Right lobe of liver (tissue), 6 donors: ENCODE measurements around the gene PEAK1. TPM values are rescaled to one million over a fixed set of nuclear protein-coding genes. Genes with fewer than 3 reads are reported as not detected.

Source experiments
- ATAC-seq, 4 donors: fragments of 200-7000 bp; cut with Tn5 transposase; one replicate each; pipeline ENCODE4 v1.9.1; 2020; ENCODE audit warnings: mild to moderate bottlenecking in 4 of 4, moderate library complexity in 4 of 4
- DNase-seq, 3 donors: peaks; one replicate each; pipeline ENCODE4 v3.0.0-alpha.2; 2020
- H3K27ac ChIP-seq, 3 donors: fragments of 200-600 bp; one replicate each; pipeline ENCODE4 v1.8.0; 2022
- H3K27me3 ChIP-seq, 2 donors: fragments of 200-600 bp; one replicate each; pipeline ENCODE4 v1.8.0; 2022
- H3K36me3 ChIP-seq, 4 donors: fragments of 200-600 bp; sonication (generic) in 1 of 4; one replicate each; pipeline versions ENCODE4 v1.5.1 to v1.8.0; 2017 to 2022; ENCODE audit warnings: control low read depth in 1 of 4
- H3K4me1 ChIP-seq, 4 donors: fragments of 200-600 bp; sonication (generic) in 1 of 4; one replicate each; pipeline versions ENCODE4 v1.5.1 to v1.8.0; 2017 to 2022; ENCODE audit warnings: control low read depth in 1 of 4
- H3K4me3 ChIP-seq, 3 donors: fragments of 200-600 bp; one replicate each; pipeline ENCODE4 v1.8.0; 2022
- H3K9me3 ChIP-seq, 4 donors: fragments of 200-600 bp; sonication (generic) in 1 of 4; one replicate each; pipeline versions ENCODE4 v1.5.1 to v1.8.0; 2017 to 2022; ENCODE audit warnings: control low read depth in 1 of 4
- POLR2A ChIP-seq: fragments of 450-650 bp; IDR thresholded peaks from one replicate; pipeline ENCODE4 v1.6.1; 2017; ENCODE audit warnings: antibody characterized with exemption, mild to moderate bottlenecking
- WGBS: methylation state at CpG from one replicate; pipeline ENCODE4 v1.1.6; 2018; ENCODE audit warnings: low coverage, low lambda C conversion rate; ENCODE audit not compliant: insufficient coverage; ENCODE audit errors: missing lambda C conversion rate; 5-methylcytosine and 5-hydroxymethylcytosine counted together
- intact Hi-C, 2 donors: fragments of 100-400 bp; cut with DNase I; formaldehyde crosslinking; loops; one replicate each; pipeline versions ENCODE4 v1.11.2 to v1.14.1; 2022
- total RNA-seq, 6 experiments: library from RNA; depleted of rRNA in 2 of 6; stranded (reverse); fragments of >200 nt in 2 of 6; fragmentation: NEBNext Ultra II Directional in 3 of 6; extraction: Animal tissue kit (Norgen Biotek cat#: 25700) in 3 of 6; gene quantifications; one replicate each; pipeline versions ENCODE4 v1.1.0 to v1.2.4, GENCODE V29; 2016 to 2023
- TF ChIP-seq, protein P1 (sequence below), 4 donors: fragments of 200-600 bp in 3 of 4; fragments of 450-650 bp in 1 of 4; IDR thresholded peaks; one replicate each; pipeline versions ENCODE4 v1.5.1 to v1.8.0; 2016 to 2022; ENCODE audit warnings: antibody characterized with exemption in 4 of 4, mild to moderate bottlenecking in 2 of 4
- donor health status: DM: no; HTN: yes; CAD: no.
- donor health status: DM: no; HTN: no; CAD: no.
- donor health status: DM: no; HTN: no; CAD: no.
- donor health status: DM: no; HTN: yes; CAD: no.
- donor health status: DM: no; HTN: yes; CAD: no.

The PEAK1 gene
- total RNA-seq, 6 experiments from 2014 or later: 5.9 to 18.4 (median 10.1) TPM

DNA sequence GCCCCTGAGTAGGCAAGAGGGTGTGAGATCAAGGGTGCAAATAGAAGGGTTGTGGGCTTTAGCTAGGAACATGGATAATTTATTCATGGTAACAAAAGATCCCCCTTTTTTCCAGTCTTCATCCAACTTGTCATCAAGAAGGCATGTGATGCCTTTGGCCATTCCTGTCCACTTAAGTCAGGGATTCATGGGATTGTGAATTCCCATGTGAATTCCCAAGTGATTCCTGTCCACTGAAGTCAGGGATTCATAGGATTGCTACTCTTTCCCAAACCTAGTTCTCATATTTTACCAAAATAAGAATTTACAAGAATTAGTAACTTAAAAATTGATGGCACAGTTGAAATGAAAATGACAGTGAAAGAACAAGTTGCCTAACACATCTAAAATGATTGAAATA is 41.6 kb upstream of the PEAK1 start:
- Histone ChIP-seq H3K36me3 (peaks cover 0 to 31% (median 9%) of the 10 kb centered on the region in 4 donors), H3K9me3 (no peaks in the 10 kb centered on the region), H3K4me1 (no peaks in the 10 kb centered on the region), H3K27ac (no peak overlapping the region), H3K4me3 (no peak overlapping the region), H3K27me3 (no peaks in the 10 kb centered on the region)
- TF ChIP-seq POLR2A: no peak
- TF ChIP-seq, protein P1, sequence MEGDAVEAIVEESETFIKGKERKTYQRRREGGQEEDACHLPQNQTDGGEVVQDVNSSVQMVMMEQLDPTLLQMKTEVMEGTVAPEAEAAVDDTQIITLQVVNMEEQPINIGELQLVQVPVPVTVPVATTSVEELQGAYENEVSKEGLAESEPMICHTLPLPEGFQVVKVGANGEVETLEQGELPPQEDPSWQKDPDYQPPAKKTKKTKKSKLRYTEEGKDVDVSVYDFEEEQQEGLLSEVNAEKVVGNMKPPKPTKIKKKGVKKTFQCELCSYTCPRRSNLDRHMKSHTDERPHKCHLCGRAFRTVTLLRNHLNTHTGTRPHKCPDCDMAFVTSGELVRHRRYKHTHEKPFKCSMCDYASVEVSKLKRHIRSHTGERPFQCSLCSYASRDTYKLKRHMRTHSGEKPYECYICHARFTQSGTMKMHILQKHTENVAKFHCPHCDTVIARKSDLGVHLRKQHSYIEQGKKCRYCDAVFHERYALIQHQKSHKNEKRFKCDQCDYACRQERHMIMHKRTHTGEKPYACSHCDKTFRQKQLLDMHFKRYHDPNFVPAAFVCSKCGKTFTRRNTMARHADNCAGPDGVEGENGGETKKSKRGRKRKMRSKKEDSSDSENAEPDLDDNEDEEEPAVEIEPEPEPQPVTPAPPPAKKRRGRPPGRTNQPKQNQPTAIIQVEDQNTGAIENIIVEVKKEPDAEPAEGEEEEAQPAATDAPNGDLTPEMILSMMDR (IDR thresholded peaks at IDR 0.05): no peak
- DNase-seq: no peak
- no peak for ATAC-seq
- intact Hi-C loops: no loop called here

DNA sequence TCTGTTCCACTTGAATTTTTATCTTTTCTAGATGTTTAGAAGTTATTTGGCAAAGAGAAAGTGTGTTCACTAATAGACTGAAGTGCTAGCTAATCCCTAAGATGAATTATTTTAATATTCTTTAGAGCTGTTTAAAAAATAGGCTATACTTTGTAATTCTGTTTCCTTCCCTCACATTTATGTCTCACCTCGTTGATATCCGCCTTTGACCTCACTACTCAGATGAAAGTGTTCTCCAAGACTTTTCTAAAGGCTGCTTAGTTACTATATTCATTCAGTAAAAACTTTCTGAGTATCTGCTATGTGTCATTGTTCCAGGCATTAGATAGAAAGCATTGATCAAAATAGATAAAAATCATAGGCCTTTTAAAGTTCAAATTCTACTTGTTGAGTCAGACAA is 39.1 kb upstream of the PEAK1 start:
- no peak for DNase-seq
- no peak overlapping the region for H3K4me3 ChIP-seq
- H3K4me1 ChIP-seq: no peaks in the 10 kb centered on the region
- H3K9me3 ChIP-seq: no peaks in the 10 kb centered on the region
- WGBS: 95% methylated on average over 2 of the region's 2 CpGs
- TF ChIP-seq, protein P1 (IDR thresholded peaks at IDR 0.05): no peak
- TF ChIP-seq POLR2A: no peak
- intact Hi-C loops: no loop called here
- H3K27me3 ChIP-seq: no peaks in the 10 kb centered on the region
- peaks cover 0 to 14% (median 4%) of the 10 kb centered on the region in 4 donors for H3K36me3 ChIP-seq
- H3K27ac ChIP-seq: no peak overlapping the region
- ATAC-seq: no peak

DNA sequence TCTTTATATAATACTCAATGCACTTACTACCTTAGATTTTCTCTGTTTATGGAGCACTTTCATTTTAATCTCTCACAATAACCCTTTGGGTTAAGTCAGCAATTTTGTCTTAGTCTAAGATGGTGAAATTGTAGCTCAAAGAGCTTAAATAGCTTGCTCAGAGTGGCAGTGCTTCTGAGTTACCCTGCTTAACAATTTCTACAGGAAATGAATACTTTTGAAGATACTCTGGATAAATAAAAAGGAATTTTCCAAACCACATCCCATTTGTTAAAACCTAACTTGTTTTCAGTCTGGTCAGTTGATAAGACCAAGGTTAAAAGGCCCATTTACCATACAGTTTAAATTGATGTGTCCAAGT is 38.0 kb upstream of the PEAK1 start:
- no peak overlapping the region for H3K27ac ChIP-seq

DNA sequence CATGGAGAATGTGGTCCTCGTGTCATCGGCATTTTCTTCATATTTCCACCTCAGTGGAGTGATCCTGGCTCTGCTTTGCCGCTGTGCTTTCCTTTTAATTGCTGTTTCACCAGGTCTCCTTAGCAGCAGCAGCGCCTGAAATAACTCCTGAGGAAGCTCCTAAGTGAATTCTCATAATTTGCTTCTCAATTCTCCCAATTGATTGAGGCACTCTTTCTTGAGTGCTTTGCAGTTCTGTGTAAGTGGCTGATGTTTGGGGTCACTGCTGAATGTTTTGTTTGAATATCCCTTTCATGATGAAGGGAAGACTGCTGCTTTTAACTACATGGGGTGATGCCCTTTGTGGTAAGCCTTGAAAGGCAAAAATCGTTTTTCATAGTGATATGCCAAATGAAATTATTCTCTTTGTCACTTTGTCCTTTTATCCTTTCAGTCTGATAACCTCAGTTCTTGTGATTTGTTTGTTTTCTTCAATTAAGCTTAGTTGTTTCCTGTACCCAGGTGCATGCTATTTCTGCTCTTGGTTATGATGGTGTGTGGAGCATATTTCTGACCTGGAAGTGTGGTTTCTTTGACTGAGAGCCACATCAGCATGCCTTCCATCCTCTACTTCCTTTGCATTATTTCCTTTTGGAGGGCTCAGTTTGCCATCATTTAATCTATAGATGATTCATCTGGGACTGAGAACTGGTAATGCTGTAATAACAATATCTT is 37.4 kb upstream of the PEAK1 start:
- intact Hi-C loops: no loop called here
- Histone ChIP-seq H3K4me3 (no peak overlapping the region), H3K9me3 (no peaks in the 10 kb centered on the region), H3K27me3 (no peaks in the 10 kb centered on the region), H3K27ac (no peak overlapping the region), H3K4me1 (no peaks in the 10 kb centered on the region), H3K36me3 (peaks cover 0 to 14% (median 4%) of the 10 kb centered on the region in 4 donors)
- ATAC-seq (no peak), DNase-seq (no peak)
- TF ChIP-seq, protein P1 (IDR thresholded peaks at IDR 0.05): no peak
- TF ChIP-seq POLR2A: no peak
- 69% methylated on average over 5 of the region's 5 CpGs for WGBS

More for the DNA sequence above, 38.0 kb upstream of the PEAK1 start:
- Histone ChIP-seq H3K4me1 (no peaks in the 10 kb centered on the region), H3K27me3 (no peaks in the 10 kb centered on the region), H3K4me3 (no peak overlapping the region), H3K9me3 (no peaks in the 10 kb centered on the region), H3K36me3 (peaks cover 0 to 14% (median 4%) of the 10 kb centered on the region in 4 donors)
- no peak for TF ChIP-seq POLR2A
- TF ChIP-seq, protein P1 (IDR thresholded peaks at IDR 0.05): no peak
- DNase-seq (no peak), ATAC-seq (no peak)
- intact Hi-C loops: no loop called here

DNA sequence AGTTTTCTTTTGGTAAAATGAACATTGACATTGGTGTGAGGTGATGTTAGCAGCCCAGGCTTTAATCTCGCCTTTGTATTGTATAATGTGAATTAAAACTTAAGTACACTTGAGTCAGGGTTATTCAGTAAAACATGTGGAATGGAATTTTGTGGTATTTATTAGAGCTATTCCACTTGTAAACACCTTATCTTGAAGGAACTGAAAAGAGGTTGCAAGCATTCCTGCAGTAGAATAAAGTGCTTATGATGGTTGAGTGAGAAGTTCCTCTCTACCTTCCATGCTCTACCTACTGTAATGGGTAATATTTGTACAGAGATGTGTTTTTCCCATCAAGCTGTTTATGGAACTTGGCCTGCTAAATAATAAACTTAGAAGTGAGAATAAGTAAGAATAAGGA is 36.8 kb upstream of the PEAK1 start:
- no peaks in the 10 kb centered on the region for H3K27me3 ChIP-seq
- H3K27ac ChIP-seq: no peak overlapping the region
- H3K4me1 ChIP-seq: no peaks in the 10 kb centered on the region
- intact Hi-C loops: no loop called here
- H3K36me3 ChIP-seq: peaks cover 0 to 14% (median 4%) of the 10 kb centered on the region in 4 donors
- DNase-seq: no peak
- no peaks in the 10 kb centered on the region for H3K9me3 ChIP-seq
- no peak for ATAC-seq
- TF ChIP-seq, protein P1 (IDR thresholded peaks at IDR 0.05): no peak
- no peak for TF ChIP-seq POLR2A
- H3K4me3 ChIP-seq: no peak overlapping the region
- WGBS: 100% methylated on average over 1 of the region's 1 CpG
